K562 (cell line): ENCODE results near the gene CELSR3. TPM values are rescaled to one million over a fixed set of nuclear protein-coding genes. Genes with fewer than 3 reads are reported as not detected.

Experiments used
- ATAC-seq: fragments of 200-7000 bp; cut with Tn5 transposase; 3 replicates; pipeline ENCODE4 v1.9.1; 2020; ENCODE audit warnings: moderate library complexity
- BruUV-seq: library from RNA; stranded (reverse); fragments of 400-500 nt; replicated peaks from 2 replicates; lab custom pipeline; 2021; lab: Mats Ljungman, UMichigan
- CTCF ChIA-PET: fragments of 300-600 bp; formaldehyde crosslinking; extraction: SDS; loops from one replicate; lab custom pipeline; 2021; ENCODE audit warnings: low intra/inter-chr PET ratio; lab: Yijun Ruan, JAX
- POLR2A ChIA-PET: fragments of 300-600, 350-650 bp; sonication (Branson Sonifier 250); formaldehyde crosslinking; extraction: SDS; loops from one replicate; lab custom pipeline; 2021; ENCODE audit warnings: antibody characterized with exemption, inconsistent platforms; lab: Yijun Ruan, JAX
- DNase-seq, 4 experiments: peaks; one replicate each; pipeline versions ENCODE4 v3.0.0 to v3.0.0-alpha.2; 2011 to 2018; ENCODE audit warnings: low spot score in 3 of 4, mixed read lengths in 3 of 4; ENCODE audit errors: extremely low read depth in 1 of 4
- FAIRE-seq: peaks from 2 replicates; lab custom pipeline; 2011; peaks lifted over from hg19 to GRCh38; lab: Jason Lieb, UNC
- H2AFZ ChIP-seq: 2 replicates; pipeline ENCODE4 v1.6.0; 2011; ENCODE audit warnings: low read depth, low read length, control low read depth, inconsistent platforms
- H3K27ac ChIP-seq: fragments of 200-600 bp; 3 replicates; pipeline ENCODE4 v1.8.0; 2011; ENCODE audit warnings: low read depth, mild to moderate bottlenecking, control low read depth, inconsistent platforms, low read length, moderate library complexity, mixed read lengths; ENCODE audit errors: extremely low read depth
- H3K27me3 ChIP-seq, 2 experiments: fragments of 300-600 bp in 1 of 2; 2 replicates in 1 of 2; 3 replicates in 1 of 2; pipeline versions ENCODE4 v1.6.0 to v1.8.0; 2011; ENCODE audit warnings: inconsistent platforms in 2 of 2, low read length in 2 of 2, mild to moderate bottlenecking in 1 of 2, mixed read lengths in 1 of 2, moderate library complexity in 1 of 2; ENCODE audit not compliant: control insufficient read depth in 2 of 2, insufficient read depth in 2 of 2
- H3K36me3 ChIP-seq: fragments of 300-600 bp; 3 replicates; pipeline ENCODE4 v1.8.0; 2011; ENCODE audit warnings: mild to moderate bottlenecking, low read length, inconsistent platforms; ENCODE audit not compliant: control insufficient read depth, insufficient read depth
- H3K4me1 ChIP-seq, 2 experiments: fragments of 200-600 bp in 1 of 2; replicated peaks in 1 of 2; 2 replicates in 1 of 2; 3 replicates in 1 of 2; pipeline versions ENCODE4 v1.5.1 to v1.8.0; 2011; ENCODE audit warnings: inconsistent platforms in 2 of 2, low read length in 2 of 2, mild to moderate bottlenecking in 1 of 2, mixed read lengths in 1 of 2, moderate library complexity in 1 of 2; ENCODE audit not compliant: control insufficient read depth in 2 of 2, insufficient read depth in 2 of 2
- H3K4me2 ChIP-seq: 2 replicates; pipeline ENCODE4 v1.6.1; 2011; ENCODE audit warnings: low read length, control low read depth, inconsistent platforms, mixed read lengths; ENCODE audit not compliant: insufficient read depth
- H3K4me3 ChIP-seq: fragments of 200-600 bp; sonication (generic), shearing (Covaris generic); 2 replicates; pipeline ENCODE4 v1.5.1; 2016; ENCODE audit warnings: control low read depth, inconsistent platforms
- H3K79me2 ChIP-seq: fragments of 200-600 bp; 3 replicates; pipeline ENCODE4 v1.8.0; 2011; ENCODE audit warnings: low read length, inconsistent platforms; ENCODE audit not compliant: control insufficient read depth, insufficient read depth
- H3K9ac ChIP-seq, 2 experiments: 2 replicates each; pipeline versions ENCODE4 v1.6.0 to v1.6.1; 2011; ENCODE audit warnings: low read depth in 2 of 2, low read length in 2 of 2, control low read depth in 1 of 2, inconsistent platforms in 1 of 2, mild to moderate bottlenecking in 1 of 2, mixed read lengths in 1 of 2; ENCODE audit not compliant: insufficient read depth in 1 of 2
- H3K9me1 ChIP-seq: one replicate; pipeline ENCODE4 v1.6.0; 2011; ENCODE audit warnings: inconsistent platforms, mild to moderate bottlenecking, low read length, moderate library complexity; ENCODE audit not compliant: control insufficient read depth, insufficient read depth
- H3K9me3 ChIP-seq: replicated peaks from 2 replicates; pipeline ENCODE4 v1.5.1; 2011; ENCODE audit warnings: low read depth, low read length, inconsistent platforms; ENCODE audit not compliant: control insufficient read depth, insufficient read depth
- H4K20me1 ChIP-seq: replicated peaks from 2 replicates; pipeline ENCODE4 v1.6.1; 2011; ENCODE audit warnings: low read length, inconsistent platforms, mixed read lengths; ENCODE audit not compliant: control insufficient read depth, insufficient read depth
- E2F3 ChIP-seq: fragments of 250-450 bp; sonication (Bioruptor Pico); IDR thresholded peaks from 2 replicates; pipeline ENCODE4 v1.4.0; 2020; ENCODE audit warnings: mild to moderate bottlenecking
- HMG20B ChIP-seq: fragments of 250-450 bp; sonication (Bioruptor Pico); IDR thresholded peaks from 2 replicates; pipeline ENCODE4 v1.5.0; 2021; ENCODE audit warnings: mild to moderate bottlenecking
- ZNF318 ChIP-seq, 2 experiments: fragments of 450-650 bp; IDR thresholded peaks; 2 replicates each; pipeline ENCODE4 v1.6.1; 2016; ENCODE audit warnings: mild to moderate bottlenecking in 2 of 2, borderline replicate concordance in 1 of 2, low read depth in 1 of 2, moderate library complexity in 1 of 2
- ZNF699 ChIP-seq: fragments of 250-450 bp; sonication (Bioruptor Pico); IDR thresholded peaks from 2 replicates; pipeline ENCODE4 v1.8.0; 2021; ENCODE audit warnings: mild to moderate bottlenecking, moderate library complexity; ENCODE audit not compliant: insufficient replicate concordance
- WGBS: fragments of 100-300 bp; shearing (Covaris generic); methylation state at CpG from one replicate; pipeline ENCODE4 v1.1.6; 2016; ENCODE audit warnings: low coverage, mixed read lengths; ENCODE audit not compliant: insufficient coverage; ENCODE audit errors: missing lambda C conversion rate; 5-methylcytosine and 5-hydroxymethylcytosine counted together
- in situ Hi-C: fragments of 300-500 bp; cut with MboI; formaldehyde crosslinking; loops from 4 replicates; pipeline ENCODE4 v1.15.0; 2018; ENCODE audit warnings: inconsistent platforms, mixed read lengths
- intact Hi-C: fragments of 100-400 bp; cut with micrococcal nuclease; formaldehyde crosslinking; loops from 2 replicates; pipeline ENCODE4 v1.14.2; 2022
- polyA plus RNA-seq, 8 experiments: library from polyadenylated mRNA; depleted of rRNA in 4 of 8; stranded (reverse) in 5 of 8; unstranded in 3 of 8; fragments of >200 nt; fragmentation: Nextera tagmentation in 2 of 8; fragmentation: Illumina TruSeq in 1 of 8; extraction: Ambion mirVana in 2 of 8; extraction: Trizol in 1 of 8; gene quantifications; 2 replicates each; pipeline versions ENCODE4 v1.2.1 to v1.2.3, GENCODE V29; 2011 to 2014; ENCODE audit warnings: inconsistent platforms in 1 of 8, missing spikeins in 1 of 8
- total RNA-seq, 7 experiments: library from RNA; depleted of rRNA in 6 of 7; stranded (reverse); fragments of >200 nt in 6 of 7; fragmentation: Illumina TruSeq in 2 of 7; extraction: Trizol in 2 of 7; gene quantifications; 2 replicates each; pipeline versions ENCODE4 v1.2.1 to v1.2.3, GENCODE V29; 2011 to 2021; ENCODE audit warnings: low replicate concordance in 1 of 7

CELSR3 gene
- total and polyA plus RNA-seq, 9 of the 15 experiments (the other 6 are each of a cell fraction or from before 2014, with no cell fraction given), result 0.10 to 2.7 (median 0.76) TPM

- no peak for DNase-seq
- no TSS peak for BruUV-seq
- intact Hi-C loops, result no loop called here
- TF ChIP-seq ZNF699 (CRISPR knock-in tag) (no peak), E2F3 (CRISPR knock-in tag) (no peak), HMG20B (CRISPR knock-in tag) (no peak), ZNF318 (IDR thresholded peaks at IDR 0.05; ENCODE audit: borderline replicate concordance in 1 of 2, low read depth in 1 of 2) (no peak)
- H3K4me2 ChIP-seq, result no peak overlapping the region
- WGBS, result 62% methylated on average over 7 of the region's 12 CpGs
- no peaks in the 10 kb centered on the region for H4K20me1 ChIP-seq
- H3K4me3 ChIP-seq, result no peak overlapping the region
- H3K9ac ChIP-seq, result no peak overlapping the region
- H3K79me2 ChIP-seq, result no peaks in the 10 kb centered on the region
- H3K36me3 ChIP-seq, result no peaks in the 10 kb centered on the region
- CTCF ChIA-PET, result no interaction called here
- no peak overlapping the region for H2AFZ ChIP-seq
- no peaks in the 10 kb centered on the region for H3K27me3 ChIP-seq
- POLR2A ChIA-PET, result no interaction called here
- in situ Hi-C loops, result no loop called here
- no peak overlapping the region for H3K27ac ChIP-seq
- FAIRE-seq, result no peak
- H3K4me1 ChIP-seq, result peaks cover 0 to 21% of the 10 kb centered on the region in 2 experiments; a peak in 2 of 5 replicates
- no peak for ATAC-seq
- no peaks in the 10 kb centered on the region for H3K9me3 ChIP-seq
- H3K9me1 ChIP-seq, result no peaks in the 10 kb centered on the region
These were observed 20.1 kb downstream of the CELSR3 start for GRCh38 chr3:48642605-48643004.
